COLO668 (cell line): ENCODE results near the gene TAS2R38.

Experiments
- DNase-seq: peaks from one replicate; lab custom pipeline; 2025; ENCODE audit not compliant: unreplicated experiment; lab: John Stamatoyannopoulos, UW

Gene TAS2R38

DNA sequence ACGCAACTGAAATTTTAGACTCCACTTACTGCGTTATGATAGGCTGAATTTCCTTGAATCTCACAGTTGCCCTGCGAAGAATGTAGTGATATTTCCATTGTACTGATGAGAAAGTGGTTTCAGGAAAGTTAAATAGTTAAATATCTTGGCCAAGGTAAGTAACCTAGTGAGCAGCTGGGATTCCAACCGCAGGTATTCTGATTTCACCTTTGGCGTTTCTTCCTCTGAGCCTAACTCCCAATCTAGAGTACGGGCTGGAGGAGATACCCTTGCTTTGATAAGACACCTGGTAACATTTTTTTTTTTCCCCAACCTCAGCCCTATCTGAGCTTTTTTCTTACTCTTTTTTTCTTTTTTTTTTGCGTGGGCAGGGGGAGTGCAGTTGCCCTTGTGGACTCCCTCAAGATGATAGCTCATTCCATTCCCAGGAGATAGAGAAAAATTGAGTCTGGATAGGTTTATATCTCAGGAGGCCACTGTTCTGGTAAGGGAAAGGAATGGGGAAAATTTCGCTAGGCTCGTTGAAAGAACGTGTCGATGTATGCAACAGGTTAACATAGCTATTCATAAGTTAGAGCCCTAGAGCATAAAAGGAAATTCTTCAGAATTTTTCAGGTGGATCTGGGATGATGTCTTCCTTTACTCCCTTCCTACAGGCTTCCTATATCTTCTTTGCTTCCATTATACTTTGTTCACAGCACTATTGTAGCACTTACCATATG is 3.1 kb upstream of the TAS2R38 start:
- no peak for DNase-seq

DNA sequence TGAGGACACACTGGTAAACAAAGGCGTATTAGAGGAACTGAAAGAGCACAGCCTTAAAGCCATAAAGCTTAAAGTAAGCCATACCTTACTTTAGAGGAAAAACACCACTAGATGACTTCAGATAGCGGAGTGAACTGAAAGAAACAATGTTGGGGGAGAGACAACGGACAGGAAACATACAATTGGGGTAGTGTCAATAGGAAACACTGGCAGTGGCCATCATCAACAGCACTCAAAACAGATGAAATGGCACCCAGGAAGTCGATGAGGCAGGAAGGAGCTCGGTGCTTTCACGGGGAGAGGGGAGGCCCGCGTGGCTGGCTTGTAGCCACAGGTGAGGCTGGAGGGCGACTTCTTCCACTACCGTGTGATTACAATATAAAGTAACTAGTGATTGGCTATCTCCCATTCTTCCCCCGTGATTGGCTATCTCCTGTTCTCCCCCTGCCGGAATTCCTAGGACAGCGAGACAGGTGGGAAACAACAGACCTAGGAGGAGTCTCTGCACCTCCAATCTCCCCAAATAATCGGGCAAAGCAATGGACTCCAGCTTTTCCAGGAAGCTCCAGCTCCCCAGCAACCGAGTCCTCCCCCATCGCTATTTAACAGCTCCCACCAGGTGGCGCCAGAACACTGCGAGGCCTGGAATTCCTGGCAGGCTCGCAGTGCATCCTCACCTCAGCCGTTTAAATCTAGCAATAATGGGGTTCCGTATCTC is 2.4 kb upstream of the TAS2R38 start:
- DNase-seq = peak; percentile 86

GRCh38 chr7:141974831-141975230 is 1.3 kb upstream of the TAS2R38 start:
- peak; percentile 43 for DNase-seq

DNA sequence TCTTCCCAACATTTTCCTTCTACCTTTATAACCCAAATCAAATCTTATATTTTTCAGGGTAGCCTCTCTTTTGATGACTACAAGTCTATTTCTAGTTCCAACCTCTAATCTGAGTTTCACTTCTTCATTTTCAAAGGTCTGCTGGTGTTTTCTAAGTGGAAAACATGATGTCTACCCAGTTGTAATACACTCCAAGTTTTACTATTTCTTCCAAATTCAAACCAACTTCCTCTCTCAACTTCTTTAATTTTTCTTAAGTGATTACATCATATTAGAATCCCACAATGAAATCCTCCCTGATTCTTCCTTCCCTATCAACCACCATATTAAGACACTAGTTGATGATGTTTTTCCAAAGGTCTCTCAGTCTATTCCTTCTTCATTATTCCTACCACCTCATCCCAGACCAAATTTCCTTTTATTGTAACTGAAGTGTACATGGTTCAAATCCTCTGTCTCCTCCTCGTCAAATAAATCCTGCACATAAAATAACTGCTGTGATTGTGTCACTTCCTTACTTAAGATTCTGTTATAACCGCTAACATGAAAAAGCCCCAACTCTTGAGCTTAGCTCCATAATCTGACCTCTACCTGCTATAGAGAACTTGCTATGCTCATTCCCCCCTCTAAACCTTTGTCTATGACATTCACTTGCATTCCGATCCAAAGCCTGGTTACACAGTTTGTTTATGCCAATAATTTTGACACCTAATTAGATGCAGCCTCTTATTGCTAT is 12.7 kb downstream of the TAS2R38 start:
- no peak for DNase-seq

GRCh38 chr7:141956084-141956483 is 17.5 kb downstream of the TAS2R38 start:
- DNase-seq = no peak

DNA sequence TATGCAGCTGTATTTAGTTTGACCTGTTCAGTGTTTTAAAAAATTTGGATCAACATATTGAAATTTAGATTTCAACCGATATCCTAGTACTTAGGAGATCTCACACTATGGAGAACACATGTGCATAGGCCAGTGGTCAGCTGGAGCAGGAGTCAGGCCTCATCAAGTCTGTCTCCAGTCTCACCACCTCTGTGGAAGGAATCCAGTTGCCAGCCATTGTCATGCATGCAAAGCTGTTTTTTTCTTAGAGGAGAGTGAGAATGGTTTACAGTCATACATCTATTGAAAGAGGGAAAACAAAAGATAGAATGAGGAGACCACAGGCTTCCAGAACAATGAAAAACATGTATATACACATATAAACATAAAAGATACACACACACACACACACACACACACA is 19.2 kb downstream of the TAS2R38 start:
- no peak for DNase-seq

- DNase-seq = no peak
Observed at GRCh38 chr7:141952461-141952860, 21.1 kb downstream of the TAS2R38 start.

GRCh38 chr7:141950806-141951205 is 22.8 kb downstream of the TAS2R38 start:
- no peak for DNase-seq

GRCh38 chr7:141949911-141950310 is 23.7 kb downstream of the TAS2R38 start:
- no peak for DNase-seq

DNA sequence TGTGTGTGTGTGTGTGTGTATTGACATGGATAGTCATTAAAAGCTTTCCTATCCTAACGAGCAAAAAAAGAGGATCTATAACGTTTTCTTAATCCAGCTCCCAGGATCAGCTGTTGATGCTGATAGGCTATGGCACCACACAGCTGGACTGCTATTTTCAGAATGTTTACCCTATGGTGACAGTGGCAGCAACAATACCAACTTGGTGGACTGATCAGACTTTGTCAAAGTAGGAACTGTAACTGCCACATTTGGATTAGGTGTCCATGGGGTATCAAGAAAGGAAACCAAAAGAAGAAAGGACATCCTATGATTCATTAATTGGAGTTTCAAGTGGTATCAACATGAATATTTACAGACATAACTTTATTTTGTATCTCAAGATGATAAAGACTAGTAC is 24.1 kb downstream of the TAS2R38 start:
- no peak for DNase-seq

GRCh38 chr7:141949021-141949420 is 24.6 kb downstream of the TAS2R38 start:
- DNase-seq = no peak

GRCh38 chr7:141946796-141947195 is 26.8 kb downstream of the TAS2R38 start, which contains the start of gene CLEC5A:
Gene CLEC5A, minus strand, starts transcription at chr7:141946974. Its CDS starts 682 bp downstream, at chr7:141946292.
- no peak for DNase-seq

DNA sequence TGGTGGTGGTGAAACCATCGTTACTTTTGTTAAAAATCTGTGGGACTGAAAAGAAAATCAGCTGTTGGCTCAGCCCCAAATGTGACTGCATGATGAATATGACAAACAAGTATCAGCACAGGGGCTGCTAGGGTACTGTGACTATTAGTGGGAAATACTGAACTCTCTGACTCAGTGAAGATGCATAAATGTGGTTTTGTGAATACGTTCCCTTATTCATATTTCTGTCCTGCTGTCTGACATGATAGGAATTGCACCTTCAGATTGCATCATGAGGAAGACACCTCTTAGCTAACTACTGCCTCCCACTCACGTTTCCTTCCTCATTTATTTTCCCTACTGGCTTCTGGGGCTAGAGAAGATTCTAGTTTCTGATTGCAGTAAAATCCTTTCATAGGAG is 28.2 kb downstream of the TAS2R38 start:
- no peak for DNase-seq

GRCh38 chr7:141944811-141945210 is 28.8 kb downstream of the TAS2R38 start:
- DNase-seq = no peak

DNA sequence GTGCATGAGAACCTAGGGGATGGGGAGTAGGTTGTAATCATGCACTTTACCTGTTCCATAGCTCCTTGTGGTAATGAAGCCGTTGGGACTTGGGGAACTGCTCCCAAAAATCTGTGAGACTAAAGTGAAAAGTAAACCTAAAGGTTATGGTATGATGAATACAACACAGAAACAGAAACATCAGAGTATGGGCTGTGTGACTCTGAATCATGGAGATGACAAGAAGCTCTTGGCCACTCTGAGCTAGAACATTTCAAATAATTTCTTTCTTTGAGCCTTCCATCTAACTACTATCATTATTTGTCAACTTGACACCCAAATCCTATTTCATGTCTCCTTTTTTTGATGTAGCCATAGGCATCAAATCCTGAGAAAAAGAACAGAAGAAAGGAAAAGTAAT is 29.7 kb downstream of the TAS2R38 start:
- no peak for DNase-seq

- DNase-seq = no peak
Observed at GRCh38 chr7:141941075-141941474, 32.5 kb downstream of the TAS2R38 start.

DNA sequence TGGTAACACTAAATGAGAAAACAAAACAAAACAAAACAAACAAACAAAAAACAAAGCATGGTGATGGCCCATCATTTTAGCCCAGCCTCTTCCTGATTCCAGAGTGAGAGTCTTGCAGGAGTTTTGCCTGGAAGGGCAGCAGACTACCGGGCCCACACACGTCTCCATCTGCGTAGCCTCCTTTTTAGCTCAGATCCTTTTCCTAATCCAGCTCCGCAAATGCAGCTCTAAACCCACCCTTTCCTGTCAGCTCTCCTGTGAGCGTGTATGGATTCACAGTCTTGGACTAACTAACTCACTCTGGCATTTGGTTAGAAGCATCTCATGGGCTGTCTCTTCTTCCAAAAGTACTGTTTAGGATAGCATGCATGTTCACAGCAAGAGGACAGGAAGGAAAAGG is 43.4 kb downstream of the TAS2R38 start:
- no peak for DNase-seq

- no peak for DNase-seq
Observed at GRCh38 chr7:141928845-141929195, 44.8 kb downstream of the TAS2R38 start.

- DNase-seq = no peak
Observed at GRCh38 chr7:141928146-141928844, 45.3 kb downstream of the TAS2R38 start.
